Parathyroid adenoma (tissue), 2 donors: ENCODE data around the gene ALG12.

Experiments
- H2AFZ ChIP-seq: fragments of 300-600 bp; sonication (generic); one replicate; pipeline ENCODE4 v1.7.0; 2017; ENCODE audit warnings: antibody characterized with exemption, mild to moderate bottlenecking
- H3K27ac ChIP-seq: fragments of 300-600 bp; sonication (generic); one replicate; pipeline ENCODE4 v1.7.0; 2017
- H3K27me3 ChIP-seq: fragments of 300-600 bp; sonication (generic); one replicate; pipeline ENCODE4 v1.7.0; 2017; ENCODE audit warnings: low read length; ENCODE audit not compliant: control insufficient read depth, insufficient read depth
- H3K36me3 ChIP-seq: fragments of 300-600 bp; sonication (generic); one replicate; pipeline ENCODE4 v1.7.0; 2017; ENCODE audit warnings: low read length; ENCODE audit not compliant: control insufficient read depth, insufficient read depth
- H3K4me1 ChIP-seq: fragments of 300-600 bp; sonication (generic); one replicate; pipeline ENCODE4 v1.7.0; 2017; ENCODE audit warnings: control low read depth
- H3K4me2 ChIP-seq: fragments of 300-600 bp; sonication (generic); one replicate; pipeline ENCODE4 v1.7.0; 2017; ENCODE audit warnings: low read length
- H3K4me3 ChIP-seq: fragments of 300-600 bp; sonication (generic); one replicate; pipeline ENCODE4 v1.7.0; 2017; ENCODE audit warnings: low read depth, low read length
- H3K79me2 ChIP-seq: fragments of 300-600 bp; sonication (generic); one replicate; pipeline ENCODE4 v1.7.0; 2017; ENCODE audit warnings: control low read depth
- H3K9ac ChIP-seq: fragments of 300-600 bp; sonication (generic); one replicate; pipeline ENCODE4 v1.7.0; 2017; ENCODE audit warnings: mild to moderate bottlenecking
- H3K9me3 ChIP-seq: fragments of 300-600 bp; sonication (generic); one replicate; pipeline ENCODE4 v1.7.0; 2017; ENCODE audit warnings: low read length; ENCODE audit not compliant: control insufficient read depth
- TF ChIP-seq, protein P1 (sequence below): fragments of 300-600 bp; sonication (generic); IDR thresholded peaks from one replicate; pipeline ENCODE4 v1.7.0; 2017; ENCODE audit warnings: antibody characterized with exemption, mild to moderate bottlenecking
- donor health status: primary hyperparathyroidism.

ALG12 gene

DNA sequence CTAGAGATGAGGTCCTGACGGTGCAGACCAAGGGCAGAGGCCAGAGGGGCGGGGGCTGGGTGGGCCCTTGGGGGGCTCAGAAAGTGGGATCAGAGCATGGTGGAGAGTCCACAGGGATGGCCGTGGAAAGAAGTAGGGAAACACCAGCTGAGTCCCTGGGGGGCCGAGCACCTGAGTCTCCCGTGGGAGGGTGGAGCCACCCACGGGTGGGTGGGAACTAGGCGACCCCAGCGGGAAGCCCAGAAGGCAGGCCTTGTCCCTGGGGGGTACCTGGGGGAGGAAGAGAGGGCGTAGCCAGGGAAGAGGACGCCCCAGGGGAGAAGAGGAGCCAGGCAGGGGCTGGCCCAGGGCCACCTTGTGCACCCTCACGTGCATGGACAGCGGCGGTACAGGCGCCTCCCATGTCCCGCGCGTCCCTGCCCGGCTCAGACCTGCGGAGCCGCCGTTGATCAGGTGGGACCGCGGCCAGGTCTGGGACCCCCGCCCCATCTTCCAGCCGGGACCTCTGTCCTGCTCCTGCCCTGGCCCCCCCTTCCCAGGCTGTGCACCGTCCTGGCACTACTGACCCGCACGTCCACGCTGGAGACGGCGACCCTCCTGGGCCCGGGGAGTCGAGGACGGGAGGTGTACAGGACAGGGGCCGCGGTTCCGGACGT, 10.4 kb upstream of the ALG12 start:
- Histone ChIP-seq H3K27ac (no peak overlapping the region), H3K9ac (no peak overlapping the region), H3K36me3 (no peaks in the 10 kb centered on the region), H3K4me3 (no peak overlapping the region), H3K4me1 (no peaks in the 10 kb centered on the region), H3K79me2 (no peaks in the 10 kb centered on the region), H3K27me3 (no peaks in the 10 kb centered on the region), H3K9me3 (no peaks in the 10 kb centered on the region), H3K4me2 (no peak overlapping the region), H2AFZ (no peak overlapping the region)
- TF ChIP-seq, protein P1, sequence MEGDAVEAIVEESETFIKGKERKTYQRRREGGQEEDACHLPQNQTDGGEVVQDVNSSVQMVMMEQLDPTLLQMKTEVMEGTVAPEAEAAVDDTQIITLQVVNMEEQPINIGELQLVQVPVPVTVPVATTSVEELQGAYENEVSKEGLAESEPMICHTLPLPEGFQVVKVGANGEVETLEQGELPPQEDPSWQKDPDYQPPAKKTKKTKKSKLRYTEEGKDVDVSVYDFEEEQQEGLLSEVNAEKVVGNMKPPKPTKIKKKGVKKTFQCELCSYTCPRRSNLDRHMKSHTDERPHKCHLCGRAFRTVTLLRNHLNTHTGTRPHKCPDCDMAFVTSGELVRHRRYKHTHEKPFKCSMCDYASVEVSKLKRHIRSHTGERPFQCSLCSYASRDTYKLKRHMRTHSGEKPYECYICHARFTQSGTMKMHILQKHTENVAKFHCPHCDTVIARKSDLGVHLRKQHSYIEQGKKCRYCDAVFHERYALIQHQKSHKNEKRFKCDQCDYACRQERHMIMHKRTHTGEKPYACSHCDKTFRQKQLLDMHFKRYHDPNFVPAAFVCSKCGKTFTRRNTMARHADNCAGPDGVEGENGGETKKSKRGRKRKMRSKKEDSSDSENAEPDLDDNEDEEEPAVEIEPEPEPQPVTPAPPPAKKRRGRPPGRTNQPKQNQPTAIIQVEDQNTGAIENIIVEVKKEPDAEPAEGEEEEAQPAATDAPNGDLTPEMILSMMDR, result no peak

DNA sequence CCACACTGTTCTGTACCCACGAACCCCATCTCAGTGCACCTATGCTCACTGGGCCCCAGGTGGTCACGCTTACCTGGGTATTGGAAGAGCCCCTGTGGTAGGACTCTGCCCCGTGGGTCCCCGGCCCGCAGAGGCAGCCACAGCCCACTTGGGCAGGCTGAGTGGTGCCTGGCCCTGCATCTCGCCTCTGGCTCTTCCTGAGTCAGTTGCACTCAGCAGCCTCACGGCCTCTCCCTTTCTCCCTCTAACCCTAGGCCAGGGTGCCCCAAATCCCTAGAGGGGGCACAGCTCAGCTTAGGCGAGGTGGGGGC, 9.9 kb upstream of the ALG12 start:
- Histone ChIP-seq H3K27ac (no peak overlapping the region), H3K4me1 (no peaks in the 10 kb centered on the region), H3K9ac (no peak overlapping the region), H2AFZ (no peak overlapping the region), H3K36me3 (no peaks in the 10 kb centered on the region), H3K9me3 (no peaks in the 10 kb centered on the region), H3K27me3 (no peaks in the 10 kb centered on the region), H3K4me2 (no peak overlapping the region), H3K79me2 (no peaks in the 10 kb centered on the region), H3K4me3 (no peak overlapping the region)
- TF ChIP-seq, protein P1, result no peak

DNA sequence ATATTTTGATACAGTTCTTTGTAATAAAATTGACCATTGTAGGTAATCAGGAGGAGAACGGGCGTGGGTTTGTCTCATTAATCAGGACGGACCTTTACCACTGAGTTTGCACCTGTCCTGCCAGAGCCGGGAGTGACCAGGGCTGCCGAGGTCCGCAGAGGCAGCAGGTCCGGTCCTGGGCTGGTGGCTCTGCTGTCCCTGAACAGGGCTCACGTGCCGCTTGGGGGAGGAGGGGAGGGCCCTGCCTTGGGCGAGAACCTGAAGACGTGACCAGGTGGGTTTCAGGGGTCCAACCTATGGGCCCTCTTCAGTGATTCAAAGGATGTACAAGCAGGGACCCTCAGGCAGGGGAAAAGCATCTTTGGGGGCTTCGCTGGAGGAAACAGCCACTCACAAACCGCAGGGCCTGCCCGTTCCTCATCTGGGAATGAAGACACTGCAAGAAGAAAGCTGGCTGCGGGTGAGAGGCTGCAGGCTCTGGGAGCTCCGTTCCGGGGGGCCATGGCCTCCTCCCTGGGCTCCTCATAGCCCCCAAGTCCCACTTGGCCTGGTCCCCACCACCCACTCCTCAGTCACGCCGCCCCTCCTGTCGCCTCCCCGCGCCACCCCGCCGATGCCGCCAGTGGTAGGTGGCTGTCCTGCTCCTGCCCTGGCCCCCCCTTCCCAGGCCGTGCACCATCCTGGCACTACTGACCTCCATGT, 9.4 kb upstream of the ALG12 start:
- Histone ChIP-seq H3K4me3 (no peak overlapping the region), H2AFZ (no peak overlapping the region), H3K4me1 (no peaks in the 10 kb centered on the region), H3K27ac (no peak overlapping the region), H3K9me3 (no peaks in the 10 kb centered on the region), H3K27me3 (no peaks in the 10 kb centered on the region), H3K79me2 (no peaks in the 10 kb centered on the region), H3K36me3 (no peaks in the 10 kb centered on the region), H3K4me2 (no peak overlapping the region), H3K9ac (no peak overlapping the region)
- TF ChIP-seq, protein P1, result no peak

DNA sequence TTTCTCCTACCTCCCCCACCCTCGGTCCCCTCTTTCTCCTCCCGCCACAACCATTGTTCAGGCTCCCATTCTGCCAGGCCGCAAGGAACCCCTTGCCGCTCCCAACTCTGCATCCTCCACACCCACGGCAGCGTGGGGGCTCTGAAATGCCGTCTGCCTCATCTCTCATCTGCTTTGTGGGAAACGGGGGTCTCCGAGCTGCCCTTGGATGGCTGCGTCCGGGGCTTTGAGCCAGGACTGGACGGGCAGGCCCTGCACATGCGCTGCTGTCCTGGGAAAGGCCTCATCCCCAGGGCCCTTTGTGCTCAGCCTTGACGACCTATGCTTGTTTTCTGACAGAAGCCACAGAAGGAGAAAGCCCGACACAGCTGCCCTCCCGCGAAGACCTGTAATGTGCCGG, 8.7 kb upstream of the ALG12 start:
- Histone ChIP-seq H3K4me3 (no peak overlapping the region), H2AFZ (no peak overlapping the region), H3K36me3 (no peaks in the 10 kb centered on the region), H3K79me2 (no peaks in the 10 kb centered on the region), H3K27me3 (no peaks in the 10 kb centered on the region), H3K4me2 (no peak overlapping the region), H3K27ac (no peak overlapping the region), H3K4me1 (no peaks in the 10 kb centered on the region), H3K9me3 (no peaks in the 10 kb centered on the region), H3K9ac (no peak overlapping the region)
- TF ChIP-seq, protein P1, result no peak
